H9 (cell line): ENCODE measurements around the gene SYNPO2. TPM values are rescaled to one million over a fixed set of nuclear protein-coding genes. Genes with fewer than 3 reads are reported as not detected.

Experiments used
- DNase-seq: peaks from one replicate; pipeline ENCODE4 v3.0.0-alpha.2; 2017
- H2AFZ ChIP-seq: one replicate; pipeline ENCODE4 v1.6.1; 2013; ENCODE audit warnings: mild to moderate bottlenecking, low read length, control low read depth, moderate library complexity
- H2AK5ac ChIP-seq: 2 replicates; pipeline ENCODE4 v1.6.1; 2013; ENCODE audit warnings: low read length, control low read depth, mixed read lengths; ENCODE audit not compliant: insufficient read length
- H2BK120ac ChIP-seq: one replicate; pipeline ENCODE4 v1.6.1; 2013; ENCODE audit warnings: low read depth, mild to moderate bottlenecking, low read length, control low read depth, inconsistent platforms; ENCODE audit not compliant: poor library complexity, severe bottlenecking
- H2BK12ac ChIP-seq: 2 replicates; pipeline ENCODE4 v1.6.1; 2013; ENCODE audit warnings: low read length, control low read depth, mixed read lengths, low read depth; ENCODE audit not compliant: insufficient read length
- H2BK15ac ChIP-seq: 2 replicates; pipeline ENCODE4 v1.6.1; 2013; ENCODE audit warnings: low read depth, low read length, control low read depth
- H2BK20ac ChIP-seq: one replicate; pipeline ENCODE4 v1.6.1; 2013; ENCODE audit warnings: low read depth, mild to moderate bottlenecking, low read length, control low read depth, inconsistent platforms; ENCODE audit not compliant: poor library complexity, severe bottlenecking
- H2BK5ac ChIP-seq: 2 replicates; pipeline ENCODE4 v1.6.1; 2013; ENCODE audit warnings: low read length, control low read depth, mixed read lengths; ENCODE audit not compliant: insufficient read length
- H3K14ac ChIP-seq: 2 replicates; pipeline ENCODE4 v1.6.1; 2013; ENCODE audit warnings: low read length, control low read depth; ENCODE audit not compliant: insufficient read depth
- H3K18ac ChIP-seq: 2 replicates; pipeline ENCODE4 v1.6.1; 2013; ENCODE audit warnings: low read depth, mild to moderate bottlenecking, mixed read lengths, low read length, control low read depth; ENCODE audit not compliant: insufficient read length
- H3K23ac ChIP-seq: 2 replicates; pipeline ENCODE4 v1.6.1; 2013; ENCODE audit warnings: low read length, control low read depth, mixed read lengths, low read depth; ENCODE audit not compliant: insufficient read length
- H3K23me2 ChIP-seq: 2 replicates; pipeline ENCODE4 v1.6.1; 2013; ENCODE audit warnings: low read depth, mild to moderate bottlenecking, mixed read lengths, low read length, control low read depth; ENCODE audit not compliant: insufficient read length, poor library complexity, severe bottlenecking
- H3K27ac ChIP-seq: 2 replicates; pipeline ENCODE4 v1.5.1; 2013; ENCODE audit warnings: low read length, control low read depth, mixed read lengths, low read depth; ENCODE audit not compliant: insufficient read length
- H3K27me3 ChIP-seq: 2 replicates; pipeline ENCODE4 v1.6.1; 2013; ENCODE audit warnings: low read length, control low read depth, inconsistent platforms; ENCODE audit not compliant: insufficient read depth
- H3K4ac ChIP-seq: 2 replicates; pipeline ENCODE4 v1.6.1; 2013; ENCODE audit warnings: low read depth, mild to moderate bottlenecking, control low read depth, inconsistent platforms, low read length, moderate library complexity
- H3K4me1 ChIP-seq: 2 replicates; pipeline ENCODE4 v1.6.1; 2013; ENCODE audit warnings: low read length, control low read depth, inconsistent platforms; ENCODE audit not compliant: insufficient read depth
- H3K4me2 ChIP-seq: 2 replicates; pipeline ENCODE4 v1.6.1; 2013; ENCODE audit warnings: low read length, control low read depth, mixed read lengths; ENCODE audit not compliant: insufficient read length, insufficient read depth
- H3K56ac ChIP-seq: 2 replicates; pipeline ENCODE4 v1.6.1; 2013; ENCODE audit warnings: low read depth, mild to moderate bottlenecking, mixed read lengths, low read length, control low read depth; ENCODE audit not compliant: insufficient read length
- H3K79me1 ChIP-seq: 2 replicates; pipeline ENCODE4 v1.6.1; 2013; ENCODE audit warnings: low read depth, mild to moderate bottlenecking, moderate library complexity, low read length, control low read depth, inconsistent platforms; ENCODE audit not compliant: insufficient read depth, poor library complexity, severe bottlenecking
- H3K79me2 ChIP-seq: 2 replicates; pipeline ENCODE4 v1.6.1; 2013; ENCODE audit warnings: low read length, control low read depth, inconsistent platforms; ENCODE audit not compliant: insufficient read depth
- H3K9ac ChIP-seq: 2 replicates; pipeline ENCODE4 v1.6.1; 2013; ENCODE audit warnings: low read length, control low read depth, mixed read lengths; ENCODE audit not compliant: insufficient read length; ENCODE audit errors: extremely low read depth
- H3K9me3 ChIP-seq: one replicate; pipeline ENCODE4 v1.6.1; 2013; ENCODE audit warnings: low read depth, low read length, inconsistent platforms; ENCODE audit not compliant: control insufficient read depth
- H3T11ph ChIP-seq: one replicate; pipeline ENCODE4 v1.6.1; 2013; ENCODE audit warnings: mild to moderate bottlenecking, low read length, control low read depth, inconsistent platforms
- H4K20me1 ChIP-seq: one replicate; pipeline ENCODE4 v1.6.1; 2013; ENCODE audit not compliant: control insufficient read depth, insufficient read length, insufficient read depth
- H4K5ac ChIP-seq: 2 replicates; pipeline ENCODE4 v1.6.1; 2013; ENCODE audit warnings: low read depth, mild to moderate bottlenecking, mixed read lengths, low read length, control low read depth; ENCODE audit not compliant: insufficient read length
- H4K8ac ChIP-seq: replicated peaks from 2 replicates; pipeline ENCODE4 v1.6.1; 2013; ENCODE audit warnings: low read length, control low read depth, mixed read lengths, low read depth; ENCODE audit not compliant: insufficient read length
- H4K91ac ChIP-seq: 2 replicates; pipeline ENCODE4 v1.6.1; 2013; ENCODE audit warnings: low read depth, mild to moderate bottlenecking, moderate library complexity, mixed read lengths, low read length, control low read depth; ENCODE audit not compliant: insufficient read length
- H3K27ac Mint-ChIP-seq, 3 experiments: 2 replicates in 2 of 3; 3 replicates in 1 of 3; pipeline ENCODE4 v1.8.0; 2020 to 2021; ENCODE audit warnings: mixed read lengths in 3 of 3, mild to moderate bottlenecking in 1 of 3, moderate library complexity in 1 of 3
- H3K27me3 Mint-ChIP-seq: 2 replicates; pipeline ENCODE4 v1.8.0; 2021; ENCODE audit warnings: low read depth, mild to moderate bottlenecking, moderate library complexity, mixed read lengths
- H3K36me3 Mint-ChIP-seq, 3 experiments: 2 replicates in 2 of 3; 3 replicates in 1 of 3; pipeline ENCODE4 v1.8.0; 2020 to 2021; ENCODE audit warnings: low read depth in 3 of 3, mixed read lengths in 3 of 3; ENCODE audit not compliant: insufficient read depth in 1 of 3
- H3K4me1 Mint-ChIP-seq, 2 experiments: 2 replicates each; pipeline ENCODE4 v1.8.0; 2020; ENCODE audit warnings: mixed read lengths in 2 of 2
- H3K4me3 Mint-ChIP-seq, 2 experiments: 2 replicates in 1 of 2; 3 replicates in 1 of 2; pipeline ENCODE4 v1.8.0; 2020 to 2021; ENCODE audit warnings: mild to moderate bottlenecking in 2 of 2, mixed read lengths in 2 of 2, moderate library complexity in 1 of 2
- H3K9me3 Mint-ChIP-seq, 2 experiments: 2 replicates in 1 of 2; 3 replicates in 1 of 2; pipeline ENCODE4 v1.8.0; 2020; ENCODE audit warnings: mild to moderate bottlenecking in 2 of 2, mixed read lengths in 2 of 2, moderate library complexity in 1 of 2
- WGBS: extraction: QIAGEN DNeasy Blood & Tissue Kit; methylation state at CpG from one replicate; pipeline ENCODE4 v1.1.7; 2013; ENCODE audit warnings: missing lambda C conversion rate, low lambda C conversion rate, mixed read lengths; ENCODE audit not compliant: insufficient read length; ENCODE audit errors: extremely low coverage; 5-methylcytosine and 5-hydroxymethylcytosine counted together
- total RNA-seq: library from RNA; stranded (reverse); gene quantifications from 2 replicates; pipeline ENCODE4 v1.2.1, GENCODE V29; 2021
- TF ChIP-seq, protein P1 (sequence below): fragments of 200-600 bp; sonication (generic); conservative IDR thresholded peaks from 3 replicates; pipeline ENCODE4 v1.8.0; 2021; ENCODE audit warnings: antibody characterized with exemption, mild to moderate bottlenecking

SYNPO2 gene
- total RNA-seq, 1 experiment from 2014 or later = 1.1 TPM

DNA sequence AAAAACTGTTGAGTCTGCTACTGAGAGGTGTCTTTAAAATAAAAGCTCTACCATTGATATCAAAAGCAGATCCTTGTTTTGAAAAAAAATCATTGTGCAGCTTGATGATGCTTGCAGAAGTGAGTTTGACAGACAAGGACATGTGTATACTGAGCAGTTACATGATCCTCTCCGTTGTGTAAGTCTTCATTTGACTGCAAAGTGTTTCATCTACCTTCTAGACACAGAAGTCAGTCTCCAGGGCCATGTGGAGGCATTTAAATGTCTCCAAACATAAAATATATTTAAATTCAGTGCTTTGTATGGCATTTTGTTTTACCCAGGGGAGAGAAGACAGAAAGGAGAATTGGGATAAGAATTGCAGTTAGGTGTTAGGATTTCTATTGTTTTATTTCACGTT, 139.2 kb downstream of the SYNPO2 start:
- Mint-ChIP-seq H3K27ac (no peak overlapping the region), H3K27me3 (no peaks in the 10 kb centered on the region), H3K4me3 (no peak overlapping the region), H3K9me3 (no peaks in the 10 kb centered on the region), H3K36me3 (peaks cover 5 to 15% (median 8%) of the 10 kb centered on the region in 3 experiments; a peak in 5 of 7 replicates), H3K4me1 (peaks cover 24 to 33% of the 10 kb centered on the region in 2 experiments)
- no peak overlapping the region for H3K56ac ChIP-seq
- no peak overlapping the region for H2BK15ac ChIP-seq
- no peak overlapping the region for H3K4ac ChIP-seq
- no peaks in the 10 kb centered on the region for H3K9me3 ChIP-seq
- H3K27me3 ChIP-seq = no peaks in the 10 kb centered on the region
- H4K8ac ChIP-seq = no peak overlapping the region
- TF ChIP-seq, protein P1, sequence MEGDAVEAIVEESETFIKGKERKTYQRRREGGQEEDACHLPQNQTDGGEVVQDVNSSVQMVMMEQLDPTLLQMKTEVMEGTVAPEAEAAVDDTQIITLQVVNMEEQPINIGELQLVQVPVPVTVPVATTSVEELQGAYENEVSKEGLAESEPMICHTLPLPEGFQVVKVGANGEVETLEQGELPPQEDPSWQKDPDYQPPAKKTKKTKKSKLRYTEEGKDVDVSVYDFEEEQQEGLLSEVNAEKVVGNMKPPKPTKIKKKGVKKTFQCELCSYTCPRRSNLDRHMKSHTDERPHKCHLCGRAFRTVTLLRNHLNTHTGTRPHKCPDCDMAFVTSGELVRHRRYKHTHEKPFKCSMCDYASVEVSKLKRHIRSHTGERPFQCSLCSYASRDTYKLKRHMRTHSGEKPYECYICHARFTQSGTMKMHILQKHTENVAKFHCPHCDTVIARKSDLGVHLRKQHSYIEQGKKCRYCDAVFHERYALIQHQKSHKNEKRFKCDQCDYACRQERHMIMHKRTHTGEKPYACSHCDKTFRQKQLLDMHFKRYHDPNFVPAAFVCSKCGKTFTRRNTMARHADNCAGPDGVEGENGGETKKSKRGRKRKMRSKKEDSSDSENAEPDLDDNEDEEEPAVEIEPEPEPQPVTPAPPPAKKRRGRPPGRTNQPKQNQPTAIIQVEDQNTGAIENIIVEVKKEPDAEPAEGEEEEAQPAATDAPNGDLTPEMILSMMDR = no peak
- H3K79me1 ChIP-seq = no peaks in the 10 kb centered on the region
- no peak overlapping the region for H3K23ac ChIP-seq
- H4K91ac ChIP-seq = no peak overlapping the region
- H3K4me2 ChIP-seq = no peak overlapping the region
- no peak overlapping the region for H3K18ac ChIP-seq
- H3K23me2 ChIP-seq = no peaks in the 10 kb centered on the region
- no peak for DNase-seq
- H2AK5ac ChIP-seq = no peak overlapping the region
- no peak overlapping the region for H3K14ac ChIP-seq
- no peak overlapping the region for H2AFZ ChIP-seq
- no peaks in the 10 kb centered on the region for H3K79me2 ChIP-seq
- H2BK20ac ChIP-seq = no peak overlapping the region
- H3K9ac ChIP-seq = no peak overlapping the region
- H2BK120ac ChIP-seq = no peak overlapping the region
- no CpG with 5 or more reads among the region's 2 CpGs for WGBS
- H4K5ac ChIP-seq = no peak overlapping the region
- H2BK5ac ChIP-seq = no peak overlapping the region
- no peak overlapping the region for H2BK12ac ChIP-seq
- H3K4me1 ChIP-seq = no peaks in the 10 kb centered on the region
- H3T11ph ChIP-seq = no peak overlapping the region
- H3K27ac ChIP-seq = no peak overlapping the region
- H4K20me1 ChIP-seq = no peaks in the 10 kb centered on the region
